Measurements from ENCODE around the gene ZNF280C.

Gene ZNF280C

DNA sequence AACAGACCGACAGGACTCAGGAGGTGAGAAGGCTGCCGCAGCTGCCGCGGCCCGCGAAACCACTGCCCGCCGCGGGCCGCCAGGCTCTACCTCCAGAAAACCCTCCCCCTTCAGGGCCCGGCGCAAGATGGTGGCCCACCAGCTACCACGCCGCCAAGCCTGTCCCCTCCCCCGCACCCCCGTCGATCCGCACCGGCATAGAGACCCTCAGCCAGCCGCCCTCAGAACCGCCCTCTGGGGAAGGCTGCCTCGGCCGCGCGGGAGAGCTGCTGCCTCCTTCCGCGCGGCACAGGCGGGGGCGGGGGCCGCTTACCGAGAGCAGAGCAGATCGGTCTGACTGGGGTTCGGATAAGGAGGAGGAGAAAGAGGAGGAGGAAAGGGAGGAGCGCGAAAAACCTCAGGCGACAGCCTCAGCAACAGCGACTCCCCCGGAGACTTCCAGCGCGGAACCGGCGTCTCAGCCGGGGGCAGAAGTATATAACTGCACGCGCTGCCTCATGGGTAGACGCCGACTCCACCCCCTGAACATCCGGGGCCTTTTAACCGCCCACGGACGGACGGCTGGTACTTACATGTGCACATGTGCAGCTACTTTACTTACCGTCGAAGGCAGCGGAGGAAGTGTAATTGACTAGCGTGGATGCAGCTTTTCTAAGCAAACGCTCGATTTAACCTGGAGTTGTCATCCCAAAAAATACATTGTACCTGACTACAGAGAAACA lies at the start of gene ZNF280C (continued):
- TF ChIP-seq, protein P1, sequence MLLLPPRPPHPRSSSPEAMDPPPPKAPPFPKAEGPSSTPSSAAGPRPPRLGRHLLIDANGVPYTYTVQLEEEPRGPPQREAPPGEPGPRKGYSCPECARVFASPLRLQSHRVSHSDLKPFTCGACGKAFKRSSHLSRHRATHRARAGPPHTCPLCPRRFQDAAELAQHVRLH (tag by site-specific recombination; IDR thresholded peaks at IDR 0.05): 0 out of 2 replicates have a peak, but pooled peaks have one; percentile 9
- TF ChIP-seq, protein P2, sequence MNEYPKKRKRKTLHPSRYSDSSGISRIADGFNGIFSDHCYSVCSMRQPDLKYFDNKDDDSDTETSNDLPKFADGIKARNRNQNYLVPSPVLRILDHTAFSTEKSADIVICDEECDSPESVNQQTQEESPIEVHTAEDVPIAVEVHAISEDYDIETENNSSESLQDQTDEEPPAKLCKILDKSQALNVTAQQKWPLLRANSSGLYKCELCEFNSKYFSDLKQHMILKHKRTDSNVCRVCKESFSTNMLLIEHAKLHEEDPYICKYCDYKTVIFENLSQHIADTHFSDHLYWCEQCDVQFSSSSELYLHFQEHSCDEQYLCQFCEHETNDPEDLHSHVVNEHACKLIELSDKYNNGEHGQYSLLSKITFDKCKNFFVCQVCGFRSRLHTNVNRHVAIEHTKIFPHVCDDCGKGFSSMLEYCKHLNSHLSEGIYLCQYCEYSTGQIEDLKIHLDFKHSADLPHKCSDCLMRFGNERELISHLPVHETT (tag by site-specific recombination; IDR thresholded peaks at IDR 0.05): no peak
- TF ChIP-seq KLF9 (tag by site-specific recombination; IDR thresholded peaks at IDR 0.05; ENCODE audit: low read depth) (peak; percentile 45), ZNF426 (tag by site-specific recombination; IDR thresholded peaks at IDR 0.05) (no peak), ZNF133 (tag by site-specific recombination; IDR thresholded peaks at IDR 0.05) (no peak), ZNF223 (tag by site-specific recombination; IDR thresholded peaks at IDR 0.05) (no peak), ZNF785 (tag by site-specific recombination; IDR thresholded peaks at IDR 0.05) (no peak), GLI2 (tag by site-specific recombination; IDR thresholded peaks at IDR 0.05; ENCODE audit: borderline replicate concordance, low read depth) (no peak), ZNF473 (tag by site-specific recombination; IDR thresholded peaks at IDR 0.05) (no peak), MEIS1 (CRISPR knock-in tag; IDR thresholded peaks at IDR 0.05; ENCODE audit: borderline replicate concordance) (no peak), ZNF629 (tag by site-specific recombination; IDR thresholded peaks at IDR 0.05) (peak; percentile 55), ZNF292 (tag by site-specific recombination; IDR thresholded peaks at IDR 0.05; ENCODE audit: borderline replicate concordance, low read depth) (no peak), ZNF416 (tag by site-specific recombination; IDR thresholded peaks at IDR 0.05) (no peak), ZNF776 (tag by site-specific recombination; IDR thresholded peaks at IDR 0.05; ENCODE audit: borderline replicate concordance) (no peak), ZNF626 (tag by site-specific recombination; IDR thresholded peaks at IDR 0.05) (no peak), ZNF747 (tag by site-specific recombination; IDR thresholded peaks at IDR 0.05) (no peak), ZNF571 (tag by site-specific recombination; IDR thresholded peaks at IDR 0.05) (no peak), KLF16 (tag by site-specific recombination; IDR thresholded peaks at IDR 0.05) (peak; percentile 82), ZNF214 (tag by site-specific recombination; IDR thresholded peaks at IDR 0.05; ENCODE audit: borderline replicate concordance) (no peak)
- TF ChIP-seq, protein P3, sequence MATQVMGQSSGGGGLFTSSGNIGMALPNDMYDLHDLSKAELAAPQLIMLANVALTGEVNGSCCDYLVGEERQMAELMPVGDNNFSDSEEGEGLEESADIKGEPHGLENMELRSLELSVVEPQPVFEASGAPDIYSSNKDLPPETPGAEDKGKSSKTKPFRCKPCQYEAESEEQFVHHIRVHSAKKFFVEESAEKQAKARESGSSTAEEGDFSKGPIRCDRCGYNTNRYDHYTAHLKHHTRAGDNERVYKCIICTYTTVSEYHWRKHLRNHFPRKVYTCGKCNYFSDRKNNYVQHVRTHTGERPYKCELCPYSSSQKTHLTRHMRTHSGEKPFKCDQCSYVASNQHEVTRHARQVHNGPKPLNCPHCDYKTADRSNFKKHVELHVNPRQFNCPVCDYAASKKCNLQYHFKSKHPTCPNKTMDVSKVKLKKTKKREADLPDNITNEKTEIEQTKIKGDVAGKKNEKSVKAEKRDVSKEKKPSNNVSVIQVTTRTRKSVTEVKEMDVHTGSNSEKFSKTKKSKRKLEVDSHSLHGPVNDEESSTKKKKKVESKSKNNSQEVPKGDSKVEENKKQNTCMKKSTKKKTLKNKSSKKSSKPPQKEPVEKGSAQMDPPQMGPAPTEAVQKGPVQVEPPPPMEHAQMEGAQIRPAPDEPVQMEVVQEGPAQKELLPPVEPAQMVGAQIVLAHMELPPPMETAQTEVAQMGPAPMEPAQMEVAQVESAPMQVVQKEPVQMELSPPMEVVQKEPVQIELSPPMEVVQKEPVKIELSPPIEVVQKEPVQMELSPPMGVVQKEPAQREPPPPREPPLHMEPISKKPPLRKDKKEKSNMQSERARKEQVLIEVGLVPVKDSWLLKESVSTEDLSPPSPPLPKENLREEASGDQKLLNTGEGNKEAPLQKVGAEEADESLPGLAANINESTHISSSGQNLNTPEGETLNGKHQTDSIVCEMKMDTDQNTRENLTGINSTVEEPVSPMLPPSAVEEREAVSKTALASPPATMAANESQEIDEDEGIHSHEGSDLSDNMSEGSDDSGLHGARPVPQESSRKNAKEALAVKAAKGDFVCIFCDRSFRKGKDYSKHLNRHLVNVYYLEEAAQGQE (tag by site-specific recombination; IDR thresholded peaks at IDR 0.05): no peak
- TF ChIP-seq, protein P4, sequence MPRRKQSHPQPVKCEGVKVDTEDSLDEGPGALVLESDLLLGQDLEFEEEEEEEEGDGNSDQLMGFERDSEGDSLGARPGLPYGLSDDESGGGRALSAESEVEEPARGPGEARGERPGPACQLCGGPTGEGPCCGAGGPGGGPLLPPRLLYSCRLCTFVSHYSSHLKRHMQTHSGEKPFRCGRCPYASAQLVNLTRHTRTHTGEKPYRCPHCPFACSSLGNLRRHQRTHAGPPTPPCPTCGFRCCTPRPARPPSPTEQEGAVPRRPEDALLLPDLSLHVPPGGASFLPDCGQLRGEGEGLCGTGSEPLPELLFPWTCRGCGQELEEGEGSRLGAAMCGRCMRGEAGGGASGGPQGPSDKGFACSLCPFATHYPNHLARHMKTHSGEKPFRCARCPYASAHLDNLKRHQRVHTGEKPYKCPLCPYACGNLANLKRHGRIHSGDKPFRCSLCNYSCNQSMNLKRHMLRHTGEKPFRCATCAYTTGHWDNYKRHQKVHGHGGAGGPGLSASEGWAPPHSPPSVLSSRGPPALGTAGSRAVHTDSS (tag by site-specific recombination; IDR thresholded peaks at IDR 0.05): 0 out of 2 replicates have a peak, but pooled peaks have one; percentile 6
- TF ChIP-seq, protein P5, sequence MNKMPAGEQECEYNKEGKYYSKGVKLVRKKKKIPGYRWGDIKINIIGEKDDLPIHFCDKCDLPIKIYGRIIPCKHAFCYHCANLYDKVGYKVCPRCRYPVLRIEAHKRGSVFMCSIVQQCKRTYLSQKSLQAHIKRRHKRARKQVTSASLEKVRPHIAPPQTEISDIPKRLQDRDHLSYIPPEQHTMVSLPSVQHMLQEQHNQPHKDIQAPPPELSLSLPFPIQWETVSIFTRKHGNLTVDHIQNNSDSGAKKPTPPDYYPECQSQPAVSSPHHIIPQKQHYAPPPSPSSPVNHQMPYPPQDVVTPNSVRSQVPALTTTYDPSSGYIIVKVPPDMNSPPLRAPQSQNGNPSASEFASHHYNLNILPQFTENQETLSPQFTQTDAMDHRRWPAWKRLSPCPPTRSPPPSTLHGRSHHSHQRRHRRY (tag by site-specific recombination; IDR thresholded peaks at IDR 0.05): no peak
- TF ChIP-seq, protein P6, sequence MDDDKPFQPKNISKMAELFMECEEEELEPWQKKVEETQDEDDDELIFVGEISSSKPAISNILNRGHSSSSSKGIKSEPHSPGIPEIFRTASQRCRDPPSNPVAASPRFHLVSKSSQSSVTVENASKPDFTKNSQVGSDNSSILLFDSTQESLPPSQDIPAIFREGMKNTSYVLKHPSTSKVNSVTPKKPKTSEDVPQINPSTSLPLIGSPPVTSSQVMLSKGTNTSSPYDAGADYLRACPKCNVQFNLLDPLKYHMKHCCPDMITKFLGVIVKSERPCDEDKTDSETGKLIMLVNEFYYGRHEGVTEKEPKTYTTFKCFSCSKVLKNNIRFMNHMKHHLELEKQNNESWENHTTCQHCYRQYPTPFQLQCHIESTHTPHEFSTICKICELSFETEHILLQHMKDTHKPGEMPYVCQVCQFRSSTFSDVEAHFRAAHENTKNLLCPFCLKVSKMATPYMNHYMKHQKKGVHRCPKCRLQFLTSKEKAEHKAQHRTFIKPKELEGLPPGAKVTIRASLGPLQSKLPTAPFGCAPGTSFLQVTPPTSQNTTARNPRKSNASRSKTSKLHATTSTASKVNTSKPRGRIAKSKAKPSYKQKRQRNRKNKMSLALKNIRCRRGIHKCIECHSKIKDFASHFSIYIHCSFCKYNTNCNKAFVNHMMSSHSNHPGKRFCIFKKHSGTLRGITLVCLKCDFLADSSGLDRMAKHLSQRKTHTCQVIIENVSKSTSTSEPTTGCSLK (tag by site-specific recombination; IDR thresholded peaks at IDR 0.05): no peak
- TF ChIP-seq, protein P7, sequence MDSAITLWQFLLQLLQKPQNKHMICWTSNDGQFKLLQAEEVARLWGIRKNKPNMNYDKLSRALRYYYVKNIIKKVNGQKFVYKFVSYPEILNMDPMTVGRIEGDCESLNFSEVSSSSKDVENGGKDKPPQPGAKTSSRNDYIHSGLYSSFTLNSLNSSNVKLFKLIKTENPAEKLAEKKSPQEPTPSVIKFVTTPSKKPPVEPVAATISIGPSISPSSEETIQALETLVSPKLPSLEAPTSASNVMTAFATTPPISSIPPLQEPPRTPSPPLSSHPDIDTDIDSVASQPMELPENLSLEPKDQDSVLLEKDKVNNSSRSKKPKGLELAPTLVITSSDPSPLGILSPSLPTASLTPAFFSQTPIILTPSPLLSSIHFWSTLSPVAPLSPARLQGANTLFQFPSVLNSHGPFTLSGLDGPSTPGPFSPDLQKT (IDR thresholded peaks at IDR 0.05; ENCODE audit: borderline replicate concordance, low read depth, low read length): no peak
- TF ChIP-seq, protein P8, sequence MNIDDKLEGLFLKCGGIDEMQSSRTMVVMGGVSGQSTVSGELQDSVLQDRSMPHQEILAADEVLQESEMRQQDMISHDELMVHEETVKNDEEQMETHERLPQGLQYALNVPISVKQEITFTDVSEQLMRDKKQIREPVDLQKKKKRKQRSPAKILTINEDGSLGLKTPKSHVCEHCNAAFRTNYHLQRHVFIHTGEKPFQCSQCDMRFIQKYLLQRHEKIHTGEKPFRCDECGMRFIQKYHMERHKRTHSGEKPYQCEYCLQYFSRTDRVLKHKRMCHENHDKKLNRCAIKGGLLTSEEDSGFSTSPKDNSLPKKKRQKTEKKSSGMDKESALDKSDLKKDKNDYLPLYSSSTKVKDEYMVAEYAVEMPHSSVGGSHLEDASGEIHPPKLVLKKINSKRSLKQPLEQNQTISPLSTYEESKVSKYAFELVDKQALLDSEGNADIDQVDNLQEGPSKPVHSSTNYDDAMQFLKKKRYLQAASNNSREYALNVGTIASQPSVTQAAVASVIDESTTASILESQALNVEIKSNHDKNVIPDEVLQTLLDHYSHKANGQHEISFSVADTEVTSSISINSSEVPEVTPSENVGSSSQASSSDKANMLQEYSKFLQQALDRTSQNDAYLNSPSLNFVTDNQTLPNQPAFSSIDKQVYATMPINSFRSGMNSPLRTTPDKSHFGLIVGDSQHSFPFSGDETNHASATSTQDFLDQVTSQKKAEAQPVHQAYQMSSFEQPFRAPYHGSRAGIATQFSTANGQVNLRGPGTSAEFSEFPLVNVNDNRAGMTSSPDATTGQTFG (tag by site-specific recombination; IDR thresholded peaks at IDR 0.05; ENCODE audit: borderline replicate concordance): no peak

Measured in HEK293 (cell line).